ENCODE results near the gene TRAF7. TPM values are rescaled to one million over a fixed set of nuclear protein-coding genes. Genes with fewer than 3 reads are reported as not detected.

TRAF7 gene
- polyA plus RNA-seq, 3 donors, result 5.9 to 41.9 (median 6.7) TPM

- DNase-seq, result peak; percentile 27 to 56 (median 34)
- peaks cover 0 to 2% (median 0%) of the 10 kb centered on the region in 7 donors for H3K9me3 Mint-ChIP-seq
- TF ChIP-seq CTCF (IDR thresholded peaks at IDR 0.05), result no peak
- H3K4me3 ChIP-seq (replicated peaks in 1 of 3; ENCODE audit: low read depth in 2 of 3, low read length in 3 of 3), result peak overlapping the region in 1 of 3 experiments; percentile 83
- peaks cover 25% of the 10 kb centered on the region for H3K4me1 Mint-ChIP-seq
- H3K9ac ChIP-seq (ENCODE audit: insufficient read depth, low read length, poor library complexity, severe bottlenecking), result peak overlapping the region; percentile 40
- peaks cover 0 to 6% (median 0%) of the 10 kb centered on the region in 3 donors for H3K27me3 Mint-ChIP-seq (ENCODE audit: low read depth in 3 of 3)
- peaks cover 22 to 28% of the 10 kb centered on the region in 2 donors for H3K4me1 ChIP-seq (ENCODE audit: control insufficient read depth in 1 of 2, insufficient read depth in 2 of 2, low read length in 2 of 2)
- no peak overlapping the region for H2AFZ ChIP-seq (ENCODE audit: insufficient read depth, low read depth, low read length, poor library complexity, severe bottlenecking)
- H4K20me1 ChIP-seq (ENCODE audit: insufficient read depth, low read length), result peaks cover 39% of the 10 kb centered on the region
- WGBS (ENCODE audit: insufficient coverage), result 82% methylated on average over 14 of the region's 19 CpGs
- no peaks in the 10 kb centered on the region for H3K27me3 ChIP-seq (ENCODE audit: control insufficient read depth in 2 of 2, insufficient read depth in 2 of 2, low read length in 2 of 2)
- intact Hi-C loops (cut with micrococcal nuclease), result no loop called here
- H3K27ac Mint-ChIP-seq, result peak overlapping the region; percentile 68 to 93 (median 79)
- H3K4me2 ChIP-seq (replicated peaks; ENCODE audit: extremely low read depth, low read length, poor library complexity, severe bottlenecking), result peak overlapping the region; percentile 86
- H3K36me3 Mint-ChIP-seq, result peaks cover 19 to 34% of the 10 kb centered on the region in 2 donors
- no peaks in the 10 kb centered on the region for H3K9me3 ChIP-seq (replicated peaks in 1 of 2; ENCODE audit: control insufficient read depth in 1 of 2, insufficient read depth in 1 of 2, low read length in 2 of 2)
- H3K4me3 Mint-ChIP-seq, result peak overlapping the region; percentile 70 to 79
- H3K36me3 ChIP-seq (replicated peaks in 1 of 2; ENCODE audit: control insufficient read depth in 1 of 2, insufficient read depth in 2 of 2, low read length in 2 of 2), result peaks cover 23 to 28% of the 10 kb centered on the region in 2 donors
- peaks cover 32% of the 10 kb centered on the region for H3K79me2 ChIP-seq (ENCODE audit: insufficient read depth, low read length)
- peak overlapping the region; percentile 53 to 63 for H3K27ac ChIP-seq (ENCODE audit: low read depth in 1 of 2, low read length in 2 of 2)
Observed at GRCh38 chr16:2212362-2213324, 57.1 kb downstream of the TRAF7 start.

GRCh38 chr16:2213817-2214718, 58.5 kb downstream of the TRAF7 start:
- Histone ChIP-seq H3K36me3 (replicated peaks in 1 of 2; ENCODE audit: control insufficient read depth in 1 of 2, insufficient read depth in 2 of 2, low read length in 2 of 2) (peaks cover 9 to 14% of the 10 kb centered on the region in 2 donors), H3K4me1 (ENCODE audit: control insufficient read depth in 1 of 2, insufficient read depth in 2 of 2, low read length in 2 of 2) (peaks cover 22 to 28% of the 10 kb centered on the region in 2 donors), H3K9me3 (replicated peaks in 1 of 2; ENCODE audit: control insufficient read depth in 1 of 2, insufficient read depth in 1 of 2, low read length in 2 of 2) (no peaks in the 10 kb centered on the region), H3K27me3 (ENCODE audit: control insufficient read depth in 2 of 2, insufficient read depth in 2 of 2, low read length in 2 of 2) (no peaks in the 10 kb centered on the region), H4K20me1 (ENCODE audit: insufficient read depth, low read length) (peaks cover 30% of the 10 kb centered on the region), H3K4me3 (replicated peaks in 1 of 3; ENCODE audit: low read depth in 2 of 3, low read length in 3 of 3) (peak overlapping the region; percentile 36 to 83 (median 48)), H3K4me2 (replicated peaks; ENCODE audit: extremely low read depth, low read length, poor library complexity, severe bottlenecking) (peak overlapping the region; percentile 86), H2AFZ (ENCODE audit: insufficient read depth, low read depth, low read length, poor library complexity, severe bottlenecking) (peak overlapping the region; percentile 65), H3K27ac (ENCODE audit: low read depth in 1 of 2, low read length in 2 of 2) (peak overlapping the region in 1 of 2 donors; percentile 75), H3K79me2 (ENCODE audit: insufficient read depth, low read length) (peaks cover 32% of the 10 kb centered on the region), H3K9ac (ENCODE audit: insufficient read depth, low read length, poor library complexity, severe bottlenecking) (peak overlapping the region; percentile 85)
- peaks cover 24% of the 10 kb centered on the region for H3K4me1 Mint-ChIP-seq
- peaks cover 0 to 6% (median 0%) of the 10 kb centered on the region in 3 donors for H3K27me3 Mint-ChIP-seq (ENCODE audit: low read depth in 3 of 3)
- intact Hi-C loops (cut with micrococcal nuclease), result no loop called here
- TF ChIP-seq CTCF (IDR thresholded peaks at IDR 0.05), result no peak
- DNase-seq, result no peak
- peak overlapping the region; percentile 70 to 79 for H3K4me3 Mint-ChIP-seq
- WGBS (ENCODE audit: insufficient coverage), result 1% methylated on average over 94 of the region's 98 CpGs
- peak overlapping the region in 6 of 7 donors; percentile 15 to 88 (median 58) for H3K27ac Mint-ChIP-seq
- peaks cover 8 to 19% of the 10 kb centered on the region in 2 donors for H3K36me3 Mint-ChIP-seq
- peaks cover 0 to 2% (median 0%) of the 10 kb centered on the region in 7 donors for H3K9me3 Mint-ChIP-seq

Measured in CD14-positive monocyte (primary cell).